Suprapubic skin (tissue), 4 donors: ENCODE measurements around the gene CBFA2T2. TPM values are rescaled to one million over a fixed set of nuclear protein-coding genes. Genes with fewer than 3 reads are reported as not detected.
"Not testable (repeated sequence)": the region's sequence is repeated elsewhere in the genome, so short reads cannot be mapped to it uniquely, and the experiment has no call there.

Experiments used
- DNase-seq, 2 donors: peaks; one replicate each; pipeline ENCODE4 v3.0.0-alpha.2; 2019; ENCODE audit warnings: low spot score in 2 of 2
- H3K27ac ChIP-seq: fragments of 200-600 bp; sonication (generic); one replicate; pipeline ENCODE4 v1.5.1; 2019
- H3K27me3 ChIP-seq: fragments of 200-600 bp; sonication (generic); one replicate; pipeline ENCODE4 v1.5.1; 2019
- H3K36me3 ChIP-seq: fragments of 200-600 bp; sonication (generic); one replicate; pipeline ENCODE4 v1.5.1; 2019
- H3K4me1 ChIP-seq: fragments of 200-600 bp; sonication (generic); one replicate; pipeline ENCODE4 v1.5.1; 2019
- H3K4me3 ChIP-seq: fragments of 200-600 bp; sonication (generic); one replicate; pipeline ENCODE4 v1.5.1; 2019; ENCODE audit warnings: mild to moderate bottlenecking
- H3K9me3 ChIP-seq: fragments of 200-600 bp; sonication (generic); one replicate; pipeline ENCODE4 v1.5.1; 2019
- EP300 ChIP-seq: sonication (generic); formaldehyde crosslinking; IDR thresholded peaks from one replicate; pipeline ENCODE4 v1.6.1; 2017; ENCODE audit warnings: antibody characterized with exemption
- POLR2A ChIP-seq, 2 donors: fragments of 450-650 bp; IDR thresholded peaks; one replicate each; pipeline ENCODE4 v1.6.1; 2017; ENCODE audit warnings: antibody characterized with exemption in 2 of 2, mild to moderate bottlenecking in 2 of 2, moderate library complexity in 2 of 2
- POLR2AphosphoS5 ChIP-seq, 3 donors: sonication (generic); formaldehyde crosslinking; IDR thresholded peaks; one replicate each; pipeline ENCODE4 v1.6.1; 2017; ENCODE audit warnings: antibody characterized with exemption in 3 of 3
- WGBS: methylation state at CpG from one replicate; pipeline ENCODE4 v1.1.5; 2018; 5-methylcytosine and 5-hydroxymethylcytosine counted together
- total RNA-seq, 4 donors: library from RNA; depleted of rRNA; stranded (reverse); fragments of >200 nt; gene quantifications; one replicate each; pipeline ENCODE4 v1.1.0, GENCODE V29; 2016
- TF ChIP-seq, protein P1 (sequence below), 2 donors: fragments of 200-600 bp in 1 of 2; fragments of 450-650 bp in 1 of 2; sonication (generic) in 1 of 2; IDR thresholded peaks; one replicate each; pipeline ENCODE4 v1.5.1; 2016 to 2019; ENCODE audit warnings: antibody characterized with exemption in 2 of 2, mild to moderate bottlenecking in 1 of 2, moderate library complexity in 1 of 2

Gene CBFA2T2
- total RNA-seq, 4 donors from 2014 or later: 20.9 to 36.7 (median 26.1) TPM

DNA sequence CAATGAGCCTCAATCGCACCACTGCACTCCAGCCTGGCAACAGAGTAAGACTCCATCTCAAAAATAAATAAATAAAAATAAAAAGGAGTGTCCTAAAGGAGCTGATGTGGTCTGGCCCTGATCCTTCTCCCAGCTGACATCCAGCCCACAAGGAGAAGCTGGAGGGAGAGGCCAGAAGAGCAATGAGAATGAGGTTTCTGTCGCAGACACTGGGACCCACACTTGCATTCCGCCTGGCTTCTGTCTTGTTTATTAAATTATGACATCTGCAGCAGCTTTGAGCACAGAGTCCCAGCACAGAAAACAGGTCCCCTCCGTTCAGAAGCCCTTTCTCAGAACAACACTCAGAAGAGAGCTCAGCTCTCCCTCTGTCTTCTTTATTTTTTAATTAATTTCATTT is 206.6 kb downstream of the CBFA2T2 start:
- WGBS: 61% methylated on average over 4 of the region's 4 CpGs
- Histone ChIP-seq H3K36me3 (no peaks in the 10 kb centered on the region), H3K27ac (peak overlapping the region; percentile 18)

GRCh38 chr20:33697129-33697528 is 207.2 kb downstream of the CBFA2T2 start:
- Histone ChIP-seq H3K27ac (peak overlapping the region; percentile 18), H3K9me3 (no peaks in the 10 kb centered on the region), H3K4me3 (no peak overlapping the region), H3K27me3 (no peaks in the 10 kb centered on the region), H3K36me3 (no peaks in the 10 kb centered on the region), H3K4me1 (peaks cover 30% of the 10 kb centered on the region)
- TF ChIP-seq POLR2AphosphoS5 (IDR thresholded peaks at IDR 0.05): no peak
- TF ChIP-seq EP300: no peak
- TF ChIP-seq, protein P1, sequence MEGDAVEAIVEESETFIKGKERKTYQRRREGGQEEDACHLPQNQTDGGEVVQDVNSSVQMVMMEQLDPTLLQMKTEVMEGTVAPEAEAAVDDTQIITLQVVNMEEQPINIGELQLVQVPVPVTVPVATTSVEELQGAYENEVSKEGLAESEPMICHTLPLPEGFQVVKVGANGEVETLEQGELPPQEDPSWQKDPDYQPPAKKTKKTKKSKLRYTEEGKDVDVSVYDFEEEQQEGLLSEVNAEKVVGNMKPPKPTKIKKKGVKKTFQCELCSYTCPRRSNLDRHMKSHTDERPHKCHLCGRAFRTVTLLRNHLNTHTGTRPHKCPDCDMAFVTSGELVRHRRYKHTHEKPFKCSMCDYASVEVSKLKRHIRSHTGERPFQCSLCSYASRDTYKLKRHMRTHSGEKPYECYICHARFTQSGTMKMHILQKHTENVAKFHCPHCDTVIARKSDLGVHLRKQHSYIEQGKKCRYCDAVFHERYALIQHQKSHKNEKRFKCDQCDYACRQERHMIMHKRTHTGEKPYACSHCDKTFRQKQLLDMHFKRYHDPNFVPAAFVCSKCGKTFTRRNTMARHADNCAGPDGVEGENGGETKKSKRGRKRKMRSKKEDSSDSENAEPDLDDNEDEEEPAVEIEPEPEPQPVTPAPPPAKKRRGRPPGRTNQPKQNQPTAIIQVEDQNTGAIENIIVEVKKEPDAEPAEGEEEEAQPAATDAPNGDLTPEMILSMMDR (IDR thresholded peaks at IDR 0.05): no peak
- TF ChIP-seq POLR2A (IDR thresholded peaks at IDR 0.05): no peak
- 45% methylated on average over 8 of the region's 8 CpGs for WGBS
- DNase-seq: peak in 1 of 2 donors; percentile 79

More for the DNA sequence above, 206.6 kb downstream of the CBFA2T2 start:
- Histone ChIP-seq H3K9me3 (no peaks in the 10 kb centered on the region), H3K4me3 (no peak overlapping the region), H3K4me1 (peaks cover 30% of the 10 kb centered on the region), H3K27me3 (no peaks in the 10 kb centered on the region)
- TF ChIP-seq, protein P1 (IDR thresholded peaks at IDR 0.05): no peak
- TF ChIP-seq POLR2AphosphoS5 (IDR thresholded peaks at IDR 0.05): no peak
- TF ChIP-seq POLR2A (IDR thresholded peaks at IDR 0.05): no peak
- no peak for DNase-seq

DNA sequence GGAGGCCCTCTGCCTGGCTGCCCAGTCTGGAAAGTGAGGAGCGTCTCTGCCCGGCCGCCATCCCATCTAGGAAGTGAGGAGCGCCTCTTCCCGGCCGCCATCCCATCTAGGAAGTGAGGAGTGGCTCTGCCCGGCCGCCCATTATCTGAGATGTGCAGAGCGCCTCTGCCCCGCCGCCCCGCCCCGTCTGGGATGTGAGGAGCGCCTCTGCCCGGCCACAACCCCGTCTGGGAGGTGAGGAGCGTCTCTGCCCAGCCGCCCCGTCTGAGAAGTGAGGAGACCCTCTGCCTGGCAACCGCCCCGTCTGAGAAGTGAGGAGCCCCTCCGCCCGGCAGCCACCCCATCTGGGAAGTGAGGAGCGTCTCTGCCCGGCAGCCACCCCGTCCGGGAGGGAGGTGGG is 209.1 kb downstream of the CBFA2T2 start:
- not testable (repeated sequence) for H3K27me3 ChIP-seq, DNase-seq, H3K27ac ChIP-seq, H3K9me3 ChIP-seq, H3K36me3 ChIP-seq, H3K4me3 ChIP-seq
- WGBS: no CpG with 5 or more reads among the region's 27 CpGs
- H3K4me1 ChIP-seq: peaks cover 25% of the 10 kb centered on the region

Other genes starting within 250 kb of the CBFA2T2 start
- not detected for gene BPIFB1, start 206.9 kb upstream of the CBFA2T2 start, total RNA-seq
- gene CDK5RAP1, start 88.6 kb upstream of the CBFA2T2 start, total RNA-seq: 10 to 100 TPM; 23.1 to 75.7 (median 27.3) TPM
- gene SNTA1, start 46.3 kb upstream of the CBFA2T2 start, total RNA-seq: 10 to 100 TPM in 3 of 4 donors, 1 to 10 TPM in 1; 8.1 to 20.0 (median 14.1) TPM
- not detected for gene C20orf144, start 172.2 kb downstream of the CBFA2T2 start, total RNA-seq
- 1 to 10 TPM; 1.3 to 4.9 (median 3.0) TPM for gene ACTL10, start 176.8 kb downstream of the CBFA2T2 start, total RNA-seq
- gene NECAB3, start 184.3 kb downstream of the CBFA2T2 start, total RNA-seq: 10 to 100 TPM; 19.9 to 37.5 (median 22.1) TPM
- gene E2F1, start 196.3 kb downstream of the CBFA2T2 start, total RNA-seq: 1 to 10 TPM; 3.5 to 5.6 (median 4.6) TPM
- gene PXMP4, start 230.2 kb downstream of the CBFA2T2 start, total RNA-seq: 10 to 100 TPM in 3 of 4 donors, 1 to 10 TPM in 1; 8.7 to 32.4 (median 24.3) TPM
- gene ZNF341, start 241.9 kb downstream of the CBFA2T2 start, total RNA-seq: 1 to 10 TPM; 4.6 to 7.6 (median 5.8) TPM